ENCODE results near the gene THAP4. TPM values are rescaled to one million over a fixed set of nuclear protein-coding genes. Genes with fewer than 3 reads are reported as not detected.

The THAP4 gene
- polyA plus RNA-seq, 1 donor (not counting 4 experiments of a cell fraction or from before 2014, with no cell fraction given) = 30.3 TPM

DNA sequence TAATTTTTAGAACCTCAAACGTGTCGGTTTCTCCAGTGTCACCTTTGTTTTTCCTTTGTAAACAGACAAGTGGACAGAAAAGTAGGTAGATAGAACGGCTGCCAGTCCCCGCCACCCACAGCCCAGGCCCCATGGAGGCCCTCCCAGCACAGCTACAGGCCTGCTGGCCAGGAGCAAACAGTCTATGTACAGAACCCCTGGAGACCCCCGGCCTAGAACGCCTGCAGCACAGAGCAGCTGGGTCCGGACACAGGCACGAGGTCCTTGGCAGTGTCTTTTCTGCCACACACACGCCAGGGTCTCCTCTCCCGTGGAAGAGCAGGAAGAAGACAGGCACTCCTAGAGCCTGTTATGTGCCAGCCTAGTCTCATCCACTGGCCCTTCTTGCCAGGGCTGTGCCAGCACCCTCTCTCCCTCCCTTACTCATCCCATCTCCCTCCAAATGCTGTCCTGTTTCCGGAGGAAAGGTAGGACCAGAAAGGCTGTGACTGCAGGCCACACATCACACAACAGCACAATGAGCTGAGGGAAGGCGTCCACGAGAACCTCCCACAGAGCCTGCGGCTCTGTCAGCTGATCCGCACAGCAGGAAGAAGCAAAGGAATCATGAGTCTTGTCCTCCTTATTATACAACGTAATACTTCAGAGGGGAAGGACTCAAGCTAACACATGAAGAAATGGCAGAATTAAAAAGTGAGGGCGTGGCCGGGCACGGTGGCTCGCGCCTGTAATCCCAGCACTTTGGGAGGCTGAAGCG is 42.0 kb upstream of the THAP4 start:
- no peak for TF ChIP-seq EZH2 (IDR thresholded peaks at IDR 0.05; ENCODE audit: low read length)
- TF ChIP-seq CTCF (optimal IDR thresholded peaks at IDR 0.05 in 1 of 3, IDR thresholded peaks at IDR 0.05 in 1 of 3, conservative IDR thresholded peaks at IDR 0.05 in 1 of 3; ENCODE audit: extremely low read depth in 1 of 3, insufficient read depth in 2 of 3, low read length in 3 of 3) = no peak
- no peak for FAIRE-seq
- H3K36me3 ChIP-seq (ENCODE audit: control insufficient read depth in 2 of 2, extremely low read depth in 1 of 2, insufficient read depth in 2 of 2, low read length in 2 of 2) = peaks cover 18 to 22% of the 10 kb centered on the region in 2 experiments

DNA sequence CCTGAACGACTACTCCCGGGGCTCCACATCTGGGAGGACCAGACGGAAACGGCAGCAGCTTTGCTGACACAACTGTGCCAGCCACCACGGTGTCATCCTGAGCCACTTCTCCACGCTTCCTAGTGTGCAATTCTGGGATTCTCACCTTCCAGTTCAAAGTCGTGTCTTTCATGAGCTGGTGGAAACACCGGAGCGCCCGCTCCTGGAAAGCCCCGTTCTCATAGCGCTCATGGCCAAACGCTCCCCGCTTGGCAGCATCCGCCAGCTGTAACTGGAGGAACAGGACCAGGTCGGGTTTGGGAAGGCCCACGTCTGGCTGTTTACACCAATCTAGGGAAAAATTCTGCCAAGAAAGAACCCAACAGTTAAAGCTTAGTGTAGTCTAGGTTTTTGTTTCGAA is 41.3 kb upstream of the THAP4 start:
- dilution Hi-C loops (cut with MboI; ENCODE audit: extremely low pct_ligation_motif_present, low sequenced_read_pairs) = no loop called here
- H3K36me3 ChIP-seq (ENCODE audit: control insufficient read depth in 2 of 2, extremely low read depth in 1 of 2, insufficient read depth in 2 of 2, low read length in 2 of 2) = peaks cover 18 to 20% of the 10 kb centered on the region in 2 experiments

More for the DNA sequence above, 42.0 kb upstream of the THAP4 start:
- Histone ChIP-seq H3K4me1 (ENCODE audit: control insufficient read depth, extremely low read depth, insufficient read depth, low read length) (no peaks in the 10 kb centered on the region), H3K27me3 (ENCODE audit: control insufficient read depth, extremely low read depth, insufficient read depth, low read length) (no peaks in the 10 kb centered on the region), H4K20me1 (ENCODE audit: control insufficient read depth, extremely low read depth, insufficient read depth, low read length) (no peaks in the 10 kb centered on the region), H3K4me2 (ENCODE audit: control insufficient read depth, extremely low read depth, insufficient read depth, low read depth, low read length) (no peak overlapping the region), H3K4me3 (ENCODE audit: control insufficient read depth in 2 of 3, extremely low read depth in 1 of 3, insufficient read depth in 2 of 3, low read depth in 1 of 3, low read length in 3 of 3) (no peak overlapping the region), H3K9ac (ENCODE audit: control insufficient read depth, extremely low read depth, insufficient read depth, low read length) (no peak overlapping the region), H3K9me3 (ENCODE audit: control insufficient read depth, low read depth, low read length) (no peaks in the 10 kb centered on the region), H3K79me2 (ENCODE audit: control insufficient read depth, insufficient read depth, low read length) (peaks cover 9% of the 10 kb centered on the region), H2AFZ (ENCODE audit: control insufficient read depth, low read length) (no peak overlapping the region), H3K27ac (ENCODE audit: control insufficient read depth, insufficient read depth, low read length) (no peak overlapping the region), H3K9me1 (ENCODE audit: control insufficient read depth, extremely low read depth, insufficient read depth, low read length) (no peaks in the 10 kb centered on the region)
- no peak for DNase-seq (ENCODE audit: low read depth, low spot score)
- dilution Hi-C loops (cut with MboI; ENCODE audit: extremely low pct_ligation_motif_present, low sequenced_read_pairs) = no loop called here

More for the DNA sequence above, 41.3 kb upstream of the THAP4 start:
- Histone ChIP-seq H3K4me3 (ENCODE audit: control insufficient read depth in 2 of 3, extremely low read depth in 1 of 3, insufficient read depth in 2 of 3, low read depth in 1 of 3, low read length in 3 of 3) (no peak overlapping the region), H3K4me2 (ENCODE audit: control insufficient read depth, extremely low read depth, insufficient read depth, low read depth, low read length) (no peak overlapping the region), H2AFZ (ENCODE audit: control insufficient read depth, low read length) (no peak overlapping the region), H3K79me2 (ENCODE audit: control insufficient read depth, insufficient read depth, low read length) (peaks cover 7% of the 10 kb centered on the region), H3K27ac (ENCODE audit: control insufficient read depth, insufficient read depth, low read length) (no peak overlapping the region), H3K4me1 (ENCODE audit: control insufficient read depth, extremely low read depth, insufficient read depth, low read length) (no peaks in the 10 kb centered on the region), H3K27me3 (ENCODE audit: control insufficient read depth, extremely low read depth, insufficient read depth, low read length) (no peaks in the 10 kb centered on the region), H4K20me1 (ENCODE audit: control insufficient read depth, extremely low read depth, insufficient read depth, low read length) (no peaks in the 10 kb centered on the region), H3K9me1 (ENCODE audit: control insufficient read depth, extremely low read depth, insufficient read depth, low read length) (no peaks in the 10 kb centered on the region), H3K9ac (ENCODE audit: control insufficient read depth, extremely low read depth, insufficient read depth, low read length) (no peak overlapping the region), H3K9me3 (ENCODE audit: control insufficient read depth, low read depth, low read length) (no peaks in the 10 kb centered on the region)
- FAIRE-seq (no peak), DNase-seq (ENCODE audit: low read depth, low spot score) (no peak)
- TF ChIP-seq EZH2 (IDR thresholded peaks at IDR 0.05; ENCODE audit: low read length) (no peak), CTCF (optimal IDR thresholded peaks at IDR 0.05 in 1 of 3, IDR thresholded peaks at IDR 0.05 in 1 of 3, conservative IDR thresholded peaks at IDR 0.05 in 1 of 3; ENCODE audit: extremely low read depth in 1 of 3, insufficient read depth in 2 of 3, low read length in 3 of 3) (no peak)

Data from keratinocyte (primary cell).